MCF 10A (cell line): ENCODE results near the gene NCOR2. TPM values are rescaled to one million over a fixed set of nuclear protein-coding genes. Genes with fewer than 3 reads are reported as not detected.

Source experiments
- BruUV-seq: library from RNA; stranded (reverse); fragments of 400-500 nt; replicated peaks from 2 replicates; lab custom pipeline; 2021; lab: Mats Ljungman, UMichigan
- CTCF ChIA-PET: fragments of 300-600 bp; sonication (Branson Sonifier 250); formaldehyde crosslinking; extraction: SDS; loops from one replicate; lab custom pipeline; 2021; ENCODE audit warnings: antibody characterized with exemption, inconsistent platforms; lab: Yijun Ruan, JAX
- POLR2A ChIA-PET: fragments of 300-600, 350-650 bp; sonication (Branson Sonifier 250); formaldehyde crosslinking; extraction: SDS; loops from one replicate; lab custom pipeline; 2020; ENCODE audit warnings: antibody characterized with exemption, inconsistent platforms; lab: Yijun Ruan, JAX
- DNase-seq: peaks from one replicate; pipeline ENCODE4 v3.0.0-alpha.2; 2018; ENCODE audit not compliant: unreplicated experiment
- H3K27ac Mint-ChIP-seq: one replicate; pipeline ENCODE4 v1.8.0; 2022; ENCODE audit warnings: mild to moderate bottlenecking, low read depth, mixed read lengths; ENCODE audit not compliant: unreplicated experiment
- H3K27me3 Mint-ChIP-seq: one replicate; pipeline ENCODE4 v1.8.0; 2022; ENCODE audit warnings: mixed read lengths; ENCODE audit not compliant: insufficient read depth, unreplicated experiment
- H3K36me3 Mint-ChIP-seq: one replicate; pipeline ENCODE4 v1.8.0; 2022; ENCODE audit warnings: mild to moderate bottlenecking, moderate library complexity, mixed read lengths; ENCODE audit not compliant: insufficient read depth, unreplicated experiment
- H3K4me1 Mint-ChIP-seq: one replicate; pipeline ENCODE4 v1.8.0; 2022; ENCODE audit warnings: mixed read lengths; ENCODE audit not compliant: insufficient read depth, unreplicated experiment
- H3K4me3 Mint-ChIP-seq: one replicate; pipeline ENCODE4 v1.8.0; 2022; ENCODE audit warnings: mild to moderate bottlenecking, moderate library complexity, mixed read lengths; ENCODE audit not compliant: unreplicated experiment
- H3K9me3 Mint-ChIP-seq: one replicate; pipeline ENCODE4 v1.8.0; 2022; ENCODE audit warnings: mixed read lengths; ENCODE audit not compliant: unreplicated experiment
- intact Hi-C: fragments of 100-400 bp; cut with micrococcal nuclease; formaldehyde crosslinking; loops from 2 replicates; pipeline ENCODE4 v1.14.1; 2022
- total RNA-seq: library from RNA; stranded (reverse); gene quantifications from 2 replicates; pipeline ENCODE4 v1.2.3, GENCODE V29; 2022
- TF ChIP-seq, protein P1 (sequence below): fragments of 200-600 bp; IDR thresholded peaks from one replicate; pipeline ENCODE4 v1.8.0; 2022; ENCODE audit warnings: antibody characterized with exemption, mild to moderate bottlenecking; ENCODE audit not compliant: unreplicated experiment

NCOR2 gene
- total RNA-seq, 1 experiment from 2014 or later, result 145 TPM

DNA sequence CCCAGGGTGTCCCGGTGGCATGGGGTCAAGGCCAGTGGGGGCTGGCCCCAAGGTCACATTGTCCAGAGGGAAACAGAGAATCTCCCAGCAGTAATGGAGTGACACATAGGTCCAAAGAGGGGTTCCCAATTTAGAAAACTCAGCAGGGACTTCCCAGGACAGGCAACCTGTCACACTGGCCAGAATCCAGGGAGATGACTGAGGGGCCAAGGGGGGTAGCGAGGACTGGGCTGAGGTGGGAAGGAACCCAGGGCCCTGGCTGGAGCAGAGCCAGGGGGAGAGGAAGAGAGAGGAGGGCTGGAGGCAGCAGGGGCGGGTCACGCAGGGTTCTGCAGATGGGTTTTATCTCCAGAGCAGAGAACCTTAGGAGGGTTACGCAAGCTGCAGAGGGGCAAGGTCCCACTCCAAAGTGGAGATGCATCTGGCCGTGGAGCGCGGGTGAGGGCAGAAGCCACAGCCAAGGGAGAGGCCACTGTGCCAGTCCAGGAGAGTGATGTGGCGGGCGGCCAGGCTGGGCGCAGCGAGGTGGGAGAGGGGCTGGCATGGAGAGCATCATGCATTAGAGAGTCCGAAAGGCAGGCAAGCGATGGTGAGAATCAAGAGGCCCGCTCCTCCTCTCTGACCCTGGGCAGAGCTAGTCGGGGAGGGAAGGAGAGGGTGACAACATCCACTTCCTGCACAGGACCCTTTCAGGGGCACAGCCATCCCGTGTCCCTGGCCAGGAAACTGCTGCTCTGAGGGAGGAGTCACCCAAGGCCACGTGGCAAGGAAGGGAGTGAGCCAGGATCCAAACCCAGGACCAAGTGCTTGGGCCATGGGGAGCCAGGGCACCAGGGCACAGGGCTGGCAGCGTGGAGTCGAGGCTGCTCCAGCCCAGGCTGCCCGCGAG, 29.0 kb downstream of the NCOR2 start:
- no peak overlapping the region for H3K27ac Mint-ChIP-seq
- H3K4me3 Mint-ChIP-seq, result no peak overlapping the region
- no TSS peak for BruUV-seq
- H3K27me3 Mint-ChIP-seq, result no peaks in the 10 kb centered on the region
- no peaks in the 10 kb centered on the region for H3K9me3 Mint-ChIP-seq
- intact Hi-C loops, result no loop called here
- no peak for DNase-seq
- TF ChIP-seq, protein P1, sequence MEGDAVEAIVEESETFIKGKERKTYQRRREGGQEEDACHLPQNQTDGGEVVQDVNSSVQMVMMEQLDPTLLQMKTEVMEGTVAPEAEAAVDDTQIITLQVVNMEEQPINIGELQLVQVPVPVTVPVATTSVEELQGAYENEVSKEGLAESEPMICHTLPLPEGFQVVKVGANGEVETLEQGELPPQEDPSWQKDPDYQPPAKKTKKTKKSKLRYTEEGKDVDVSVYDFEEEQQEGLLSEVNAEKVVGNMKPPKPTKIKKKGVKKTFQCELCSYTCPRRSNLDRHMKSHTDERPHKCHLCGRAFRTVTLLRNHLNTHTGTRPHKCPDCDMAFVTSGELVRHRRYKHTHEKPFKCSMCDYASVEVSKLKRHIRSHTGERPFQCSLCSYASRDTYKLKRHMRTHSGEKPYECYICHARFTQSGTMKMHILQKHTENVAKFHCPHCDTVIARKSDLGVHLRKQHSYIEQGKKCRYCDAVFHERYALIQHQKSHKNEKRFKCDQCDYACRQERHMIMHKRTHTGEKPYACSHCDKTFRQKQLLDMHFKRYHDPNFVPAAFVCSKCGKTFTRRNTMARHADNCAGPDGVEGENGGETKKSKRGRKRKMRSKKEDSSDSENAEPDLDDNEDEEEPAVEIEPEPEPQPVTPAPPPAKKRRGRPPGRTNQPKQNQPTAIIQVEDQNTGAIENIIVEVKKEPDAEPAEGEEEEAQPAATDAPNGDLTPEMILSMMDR, result no peak
- ChIA-PET CTCF (interaction anchor here (0.7 to 1.3 kb wide), 3 partner anchors 8 to 495 kb away, joined by 3 to 6 read pairs (median 3); no protein-coding TSS in a partner anchor), POLR2A (interaction anchor here (0.6 kb wide), 1 partner anchor 50 kb away, joined by 3 read pairs; no protein-coding TSS in a partner anchor)
- H3K4me1 Mint-ChIP-seq, result peaks cover 15% of the 10 kb centered on the region
- peaks cover 15% of the 10 kb centered on the region for H3K36me3 Mint-ChIP-seq

DNA sequence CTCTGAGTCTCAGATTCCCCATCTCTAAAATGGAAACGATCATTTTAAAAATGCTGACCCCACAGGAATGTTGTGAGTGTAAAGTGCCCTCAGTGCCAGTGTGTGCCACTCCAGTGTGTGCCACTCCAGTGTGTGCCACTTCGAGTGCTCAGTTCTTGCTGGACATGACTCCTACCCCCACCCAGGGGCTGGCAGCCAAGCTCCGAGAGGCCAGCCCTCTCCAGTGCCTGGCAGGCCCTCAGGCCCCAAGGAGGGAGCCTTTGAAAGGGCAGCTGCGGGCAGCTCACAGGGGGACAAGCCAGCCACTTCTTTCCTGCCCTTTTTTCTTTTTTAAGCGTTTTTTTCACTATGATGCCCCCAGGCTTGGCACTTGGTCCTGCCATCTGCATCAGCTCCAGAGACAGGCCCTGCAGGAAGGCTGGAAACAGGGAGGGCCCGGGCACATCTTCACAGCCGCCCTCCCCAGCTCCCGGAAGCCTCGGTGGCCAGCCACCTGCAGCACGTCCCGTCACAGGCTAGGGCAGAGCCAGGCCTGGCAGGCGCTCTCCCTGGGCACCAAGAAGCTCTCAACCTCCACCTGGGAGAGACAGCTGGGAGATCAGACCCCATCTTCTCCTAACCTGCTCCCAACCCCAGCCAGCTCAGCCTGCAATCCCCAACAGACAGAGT, 29.8 kb downstream of the NCOR2 start:
- H3K27me3 Mint-ChIP-seq, result no peaks in the 10 kb centered on the region
- H3K9me3 Mint-ChIP-seq, result no peaks in the 10 kb centered on the region
- peaks cover 15% of the 10 kb centered on the region for H3K36me3 Mint-ChIP-seq
- POLR2A ChIA-PET, result interaction anchor here (0.6 kb wide), 1 partner anchor 49 kb away, joined by 3 read pairs; no protein-coding TSS in a partner anchor
- H3K27ac Mint-ChIP-seq, result no peak overlapping the region
- intact Hi-C loops, result no loop called here
- CTCF ChIA-PET, result interaction anchor here (0.6 to 1.3 kb wide), 3 partner anchors 9 to 320 kb away, joined by 3 read pairs; no protein-coding TSS in a partner anchor
- TF ChIP-seq, protein P1, result no peak
- BruUV-seq, result no TSS peak
- H3K4me1 Mint-ChIP-seq, result peaks cover 15% of the 10 kb centered on the region
- no peak for DNase-seq
- no peak overlapping the region for H3K4me3 Mint-ChIP-seq

DNA sequence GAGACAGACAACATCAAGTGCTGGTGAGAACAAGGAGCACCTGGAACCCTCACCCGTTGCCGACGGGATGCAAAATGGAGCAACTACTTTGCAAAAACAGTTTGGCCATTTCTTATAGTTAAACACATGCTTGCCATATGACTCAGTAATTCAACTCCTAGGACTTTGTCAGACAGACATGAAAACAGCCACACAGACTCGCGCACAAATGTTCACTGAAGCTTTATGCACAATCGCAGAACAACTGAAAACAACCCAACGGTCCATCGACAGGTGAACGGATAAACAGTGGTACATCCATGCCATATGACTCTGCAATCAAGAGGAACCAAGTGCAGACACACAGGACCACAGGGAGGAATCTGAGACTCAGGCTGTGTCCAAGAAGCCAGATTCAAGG, 30.8 kb downstream of the NCOR2 start:
- Mint-ChIP-seq H3K36me3 (peaks cover 15% of the 10 kb centered on the region), H3K9me3 (no peaks in the 10 kb centered on the region), H3K27ac (no peak overlapping the region), H3K4me3 (no peak overlapping the region), H3K27me3 (no peaks in the 10 kb centered on the region), H3K4me1 (peaks cover 15% of the 10 kb centered on the region)
- TF ChIP-seq, protein P1, result no peak
- ChIA-PET POLR2A (no interaction called here), CTCF (interaction anchor here (0.6 to 1.0 kb wide), 3 partner anchors 10 to 319 kb away, joined by 3 to 6 read pairs (median 3); no protein-coding TSS in a partner anchor)
- intact Hi-C loops, result no loop called here
- BruUV-seq, result no TSS peak
- DNase-seq, result no peak
